Endothelial cell (in vitro differentiated cells): Measurements from ENCODE around the gene NELFA. TPM values are rescaled to one million over a fixed set of nuclear protein-coding genes. Genes with fewer than 3 reads are reported as not detected.
"Not testable (repeated sequence)": the region's sequence is repeated elsewhere in the genome, so short reads cannot be mapped to it uniquely, and the experiment has no call there.

Experiments
- DNase-seq: peaks from one replicate; pipeline ENCODE4 v3.0.0; 2021; ENCODE audit warnings: low spot score
- H3K27ac Mint-ChIP-seq: one replicate; pipeline ENCODE4 v1.8.0; 2021; ENCODE audit warnings: mixed read lengths, inconsistent platforms; ENCODE audit not compliant: unreplicated experiment
- H3K27me3 Mint-ChIP-seq: one replicate; pipeline ENCODE4 v1.8.0; 2021; ENCODE audit warnings: mild to moderate bottlenecking, moderate library complexity, mixed read lengths, inconsistent platforms; ENCODE audit not compliant: unreplicated experiment
- H3K36me3 Mint-ChIP-seq: one replicate; pipeline ENCODE4 v1.8.0; 2021; ENCODE audit warnings: mild to moderate bottlenecking, low read depth, mixed read lengths, inconsistent platforms; ENCODE audit not compliant: unreplicated experiment
- H3K4me1 Mint-ChIP-seq: one replicate; pipeline ENCODE4 v1.8.0; 2021; ENCODE audit warnings: mild to moderate bottlenecking, mixed read lengths, inconsistent platforms; ENCODE audit not compliant: unreplicated experiment
- H3K4me3 Mint-ChIP-seq: one replicate; pipeline ENCODE4 v1.8.0; 2021; ENCODE audit warnings: mild to moderate bottlenecking, mixed read lengths, inconsistent platforms; ENCODE audit not compliant: unreplicated experiment
- H3K9me3 Mint-ChIP-seq: one replicate; pipeline ENCODE4 v1.8.0; 2021; ENCODE audit warnings: mixed read lengths, inconsistent platforms; ENCODE audit not compliant: unreplicated experiment
- total RNA-seq: library from RNA; stranded (reverse); fragmentation: NEBNext Ultra II Directional; extraction: Animal tissue kit (Norgen Biotek cat#: 25700); gene quantifications from one replicate; pipeline ENCODE4 v1.2.1, GENCODE V29; 2021; ENCODE audit not compliant: unreplicated experiment
- TF ChIP-seq, protein P1 (sequence below): fragments of 200-600 bp; sonication (generic); IDR thresholded peaks from one replicate; pipeline ENCODE4 v1.5.0; 2021; ENCODE audit warnings: antibody characterized with exemption; ENCODE audit not compliant: unreplicated experiment

NELFA gene
- total RNA-seq, 1 donor from 2014 or later, result 30.2 TPM

DNA sequence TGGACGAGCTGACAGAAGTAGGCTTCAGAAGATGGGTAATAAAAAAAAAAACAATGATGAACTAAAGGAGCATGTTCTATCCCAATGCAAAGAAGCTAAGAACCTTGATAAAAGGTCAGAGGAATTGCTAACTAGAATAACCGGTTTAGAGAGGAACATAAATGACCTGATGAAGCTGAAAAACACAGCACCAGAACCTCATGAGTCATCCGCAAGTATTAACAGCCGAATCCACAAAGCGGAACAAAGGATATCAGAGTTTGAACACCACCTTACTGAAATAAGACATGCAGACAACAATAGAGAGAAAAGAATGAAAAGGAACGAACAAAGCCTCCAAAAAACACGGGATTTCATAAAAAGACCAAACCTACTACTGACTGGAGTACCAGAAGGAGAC is 10.5 kb downstream of the NELFA start:
- H3K4me3 Mint-ChIP-seq, result no peak overlapping the region
- no peak for DNase-seq

DNA sequence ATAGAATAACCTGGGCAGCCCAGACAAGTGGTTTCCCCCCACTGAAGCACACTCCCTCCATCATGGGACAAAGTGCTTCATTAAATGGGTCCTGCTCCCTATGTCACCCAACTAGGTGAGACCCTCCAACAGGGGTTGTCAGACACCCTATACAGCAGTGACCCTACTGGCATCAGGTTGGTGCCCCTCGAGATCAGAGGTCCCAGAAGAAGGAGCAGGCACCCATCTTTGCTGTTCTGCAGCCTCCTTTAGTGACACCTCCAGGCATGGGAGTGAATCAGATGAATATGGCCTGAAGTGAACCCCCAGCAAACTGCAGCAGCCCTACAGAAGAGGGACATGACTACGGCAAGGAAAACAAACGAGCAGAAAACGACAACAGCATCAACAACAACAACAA is 11.1 kb downstream of the NELFA start:
- Mint-ChIP-seq H3K36me3 (peaks cover 48% of the 10 kb centered on the region), H3K4me3 (no peak overlapping the region), H3K27me3 (peaks cover 6% of the 10 kb centered on the region), H3K9me3 (peaks cover 8% of the 10 kb centered on the region), H3K4me1 (peaks cover 3% of the 10 kb centered on the region), H3K27ac (no peak overlapping the region)
- TF ChIP-seq, protein P1, sequence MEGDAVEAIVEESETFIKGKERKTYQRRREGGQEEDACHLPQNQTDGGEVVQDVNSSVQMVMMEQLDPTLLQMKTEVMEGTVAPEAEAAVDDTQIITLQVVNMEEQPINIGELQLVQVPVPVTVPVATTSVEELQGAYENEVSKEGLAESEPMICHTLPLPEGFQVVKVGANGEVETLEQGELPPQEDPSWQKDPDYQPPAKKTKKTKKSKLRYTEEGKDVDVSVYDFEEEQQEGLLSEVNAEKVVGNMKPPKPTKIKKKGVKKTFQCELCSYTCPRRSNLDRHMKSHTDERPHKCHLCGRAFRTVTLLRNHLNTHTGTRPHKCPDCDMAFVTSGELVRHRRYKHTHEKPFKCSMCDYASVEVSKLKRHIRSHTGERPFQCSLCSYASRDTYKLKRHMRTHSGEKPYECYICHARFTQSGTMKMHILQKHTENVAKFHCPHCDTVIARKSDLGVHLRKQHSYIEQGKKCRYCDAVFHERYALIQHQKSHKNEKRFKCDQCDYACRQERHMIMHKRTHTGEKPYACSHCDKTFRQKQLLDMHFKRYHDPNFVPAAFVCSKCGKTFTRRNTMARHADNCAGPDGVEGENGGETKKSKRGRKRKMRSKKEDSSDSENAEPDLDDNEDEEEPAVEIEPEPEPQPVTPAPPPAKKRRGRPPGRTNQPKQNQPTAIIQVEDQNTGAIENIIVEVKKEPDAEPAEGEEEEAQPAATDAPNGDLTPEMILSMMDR, result no peak
- no peak for DNase-seq

More for the DNA sequence above, 10.5 kb downstream of the NELFA start:
- TF ChIP-seq, protein P1, result no peak
- Mint-ChIP-seq H3K36me3 (peaks cover 53% of the 10 kb centered on the region), H3K9me3 (peaks cover 8% of the 10 kb centered on the region), H3K27ac (no peak overlapping the region), H3K4me1 (peaks cover 3% of the 10 kb centered on the region), H3K27me3 (peaks cover 6% of the 10 kb centered on the region)

DNA sequence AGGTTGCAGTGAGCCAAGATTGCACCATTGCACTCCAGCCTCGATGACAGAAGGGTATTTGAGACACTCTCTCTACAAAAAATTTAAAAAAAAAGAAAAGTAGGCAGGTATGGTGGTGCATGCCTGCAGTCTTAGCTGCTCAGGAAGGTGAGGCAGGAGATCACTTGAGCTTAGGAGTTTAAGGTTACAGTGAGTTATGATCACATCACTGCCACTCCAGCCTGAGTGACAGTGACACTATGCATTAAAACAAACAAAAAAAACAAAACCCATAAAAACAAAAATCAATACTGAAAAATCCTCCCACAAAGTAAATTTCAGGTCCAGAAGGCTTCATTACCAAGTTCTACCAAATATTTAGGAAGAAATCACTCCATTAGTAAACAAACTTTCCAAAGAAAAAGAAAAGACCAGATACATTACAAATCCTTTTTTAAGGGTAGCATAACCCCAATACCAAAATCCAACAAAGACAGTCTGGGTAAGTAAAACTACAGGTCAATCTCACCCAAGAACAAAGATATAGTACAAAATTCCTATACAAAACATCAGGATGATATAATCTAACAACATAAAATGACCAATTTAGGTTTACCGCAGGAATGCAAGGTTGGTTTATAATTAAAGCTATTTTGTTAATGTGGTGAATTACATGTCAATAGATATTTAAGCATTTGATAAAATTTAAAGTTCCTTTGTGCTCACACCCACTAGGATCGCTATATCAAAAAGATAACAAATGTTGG is 11.7 kb downstream of the NELFA start:
- peaks cover 3% of the 10 kb centered on the region for H3K4me1 Mint-ChIP-seq
- DNase-seq, result no peak
- H3K36me3 Mint-ChIP-seq, result peaks cover 48% of the 10 kb centered on the region
- no peak overlapping the region for H3K4me3 Mint-ChIP-seq
- H3K27ac Mint-ChIP-seq, result no peak overlapping the region
- H3K9me3 Mint-ChIP-seq, result peaks cover 8% of the 10 kb centered on the region
- TF ChIP-seq, protein P1, result no peak
- H3K27me3 Mint-ChIP-seq, result peaks cover 6% of the 10 kb centered on the region

DNA sequence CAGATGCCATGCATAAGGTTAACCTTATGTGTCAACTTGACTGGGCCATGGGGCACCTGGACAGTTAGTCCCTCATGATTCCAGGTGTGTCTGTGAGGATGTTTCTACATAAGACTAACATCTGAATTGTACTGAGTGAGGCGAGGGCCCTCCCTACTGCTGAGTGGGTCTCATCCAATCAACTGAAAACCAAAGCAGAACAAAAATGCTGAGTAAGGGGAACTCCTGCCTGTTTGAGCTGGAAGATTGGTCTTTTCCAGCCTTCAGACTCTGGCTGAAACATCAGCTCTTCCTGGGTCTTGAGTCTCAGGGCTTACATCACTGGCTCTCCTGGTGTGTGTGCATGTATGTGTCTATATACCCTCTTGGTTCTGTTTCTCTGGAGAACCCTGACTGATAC is 13.8 kb downstream of the NELFA start:
- Mint-ChIP-seq H3K9me3 (peaks cover 3% of the 10 kb centered on the region), H3K27me3 (peaks cover 8% of the 10 kb centered on the region), H3K4me3 (no peak overlapping the region), H3K27ac (no peak overlapping the region), H3K4me1 (peaks cover 3% of the 10 kb centered on the region), H3K36me3 (peaks cover 39% of the 10 kb centered on the region)
- TF ChIP-seq, protein P1, result no peak
- no peak for DNase-seq

- DNase-seq, H3K27me3 Mint-ChIP-seq, H3K4me3 Mint-ChIP-seq, H3K9me3 Mint-ChIP-seq, H3K27ac Mint-ChIP-seq, H3K4me1 Mint-ChIP-seq: not testable (repeated sequence)
- peaks cover 31% of the 10 kb centered on the region for H3K36me3 Mint-ChIP-seq
Measured at GRCh38 chr4:1993718-1994516, 14.9 kb downstream of the NELFA start.
